ENCODE results near the gene GPD2.

Gene GPD2

GRCh38 chr2:156436497-156437085, 412 bp downstream of the GPD2 start:
- DNase-seq (ENCODE audit: low read depth), result peak; percentile 9

DNA sequence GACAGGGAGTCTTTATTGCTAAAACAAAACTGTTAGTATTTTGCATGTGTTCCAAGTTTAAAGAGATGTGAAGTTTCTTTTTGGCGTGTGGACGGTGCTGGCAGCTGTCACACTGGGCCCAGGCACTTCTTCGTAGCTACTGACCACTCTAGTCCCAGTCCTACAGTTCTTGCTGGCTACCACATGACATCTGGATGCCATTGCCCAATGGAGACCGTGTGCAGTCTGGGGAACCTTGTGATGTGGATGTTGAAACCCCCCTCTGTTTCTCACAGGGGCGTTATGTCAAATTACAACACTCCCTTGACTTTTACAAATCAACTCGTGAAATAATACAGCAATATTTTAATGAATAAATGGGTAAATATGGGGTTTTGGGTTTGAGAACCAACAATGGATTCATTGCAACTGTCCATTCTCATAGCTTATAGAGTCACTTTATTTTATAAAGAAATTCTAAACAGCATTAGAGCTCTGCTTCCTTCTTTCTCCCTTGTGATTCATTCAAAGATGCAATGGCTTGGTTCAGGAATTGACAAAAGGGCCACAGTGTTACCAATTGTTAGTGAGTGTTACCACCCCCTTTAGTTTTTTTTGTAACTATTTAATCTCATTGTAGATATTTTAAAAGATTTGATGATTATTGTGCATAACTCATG, 1.2 kb downstream of the GPD2 start:
- peak; percentile 85 for DNase-seq (ENCODE audit: low read depth)

DNA sequence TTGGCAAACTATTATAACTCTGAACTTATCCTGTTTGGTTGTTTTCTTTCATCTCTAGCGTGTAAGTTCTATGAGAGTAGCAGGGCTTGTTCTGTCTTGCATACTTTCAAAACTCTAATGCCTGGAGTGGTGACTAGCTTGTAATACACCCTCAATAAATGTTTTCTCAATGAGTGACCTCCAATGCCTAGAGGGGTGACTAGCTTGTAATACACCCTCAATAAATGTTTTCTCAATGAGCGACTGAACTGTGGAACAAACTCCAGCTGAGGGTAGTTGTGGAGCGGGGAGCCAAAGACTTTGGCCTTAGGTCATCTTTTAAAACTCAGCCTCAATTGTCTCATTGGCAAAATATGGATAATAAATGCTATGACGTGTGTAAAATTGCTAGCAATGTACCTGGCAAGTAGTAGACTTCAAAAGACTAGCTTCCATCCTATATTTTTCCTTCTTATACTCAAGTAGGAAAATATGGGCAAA, 1.8 kb downstream of the GPD2 start:
- no peak for DNase-seq (ENCODE audit: low read depth)

DNA sequence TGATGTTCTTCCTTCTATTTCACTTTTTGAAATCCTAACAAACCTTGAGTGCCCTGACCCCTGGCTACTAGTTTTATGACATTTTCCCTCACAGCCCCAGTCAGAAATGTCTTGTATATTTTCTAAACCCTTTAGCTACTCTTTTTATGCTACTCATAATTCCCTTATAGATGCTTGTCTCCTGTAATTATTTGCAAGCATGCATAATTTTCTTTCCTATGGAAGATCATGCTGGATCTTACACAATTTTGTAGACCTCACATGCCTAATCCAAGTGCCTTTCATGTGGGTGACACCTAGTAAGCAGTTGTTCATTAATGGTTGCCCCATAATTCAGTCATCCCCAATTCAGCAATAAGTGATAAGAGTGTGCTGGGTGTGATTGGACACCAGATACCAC, 6.9 kb downstream of the GPD2 start:
- no peak for DNase-seq (ENCODE audit: low read depth)

DNA sequence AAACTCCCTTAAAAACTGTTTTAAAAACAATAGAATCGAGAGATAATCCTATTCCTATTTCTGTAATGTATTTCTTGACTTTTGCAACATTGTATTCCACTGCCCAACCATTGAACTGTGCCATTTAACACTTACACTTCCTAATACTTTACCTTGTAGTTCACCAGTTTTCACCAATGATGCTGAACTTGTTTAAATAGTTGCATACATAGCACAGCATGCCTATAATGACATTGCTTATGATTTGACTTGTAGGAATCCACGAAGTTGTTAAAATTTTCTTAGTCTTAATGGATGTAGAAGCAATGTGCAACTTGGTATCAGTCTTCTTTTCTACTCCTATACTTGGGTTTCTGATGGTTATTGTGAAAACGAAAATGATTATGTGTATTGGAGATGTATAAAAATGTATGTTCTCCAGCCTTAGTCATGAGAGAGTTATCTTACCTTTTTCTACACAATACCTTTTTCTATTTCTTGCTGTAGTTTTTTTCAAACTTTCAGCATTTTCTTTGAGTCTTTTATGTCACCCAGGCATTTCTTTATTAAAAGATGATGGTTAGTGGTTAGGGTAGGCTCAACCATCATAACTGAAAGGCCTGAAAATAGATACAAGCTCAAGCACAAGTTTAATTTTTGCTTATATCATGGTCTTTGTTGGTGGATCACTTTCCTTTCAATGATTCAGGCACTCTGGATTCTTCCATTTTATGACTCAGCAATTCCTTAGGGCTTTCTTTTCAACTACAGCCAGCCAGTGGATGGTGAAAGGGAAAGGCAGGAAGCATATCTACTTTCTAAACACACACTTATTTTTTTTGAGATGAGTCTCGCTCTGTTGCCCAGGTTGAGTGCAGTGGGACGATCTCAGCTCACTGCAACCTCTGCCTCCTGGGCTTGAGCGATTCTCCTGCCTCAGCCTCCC, 9.4 kb downstream of the GPD2 start:
- peak; percentile 89 for DNase-seq (ENCODE audit: low read depth)

DNA sequence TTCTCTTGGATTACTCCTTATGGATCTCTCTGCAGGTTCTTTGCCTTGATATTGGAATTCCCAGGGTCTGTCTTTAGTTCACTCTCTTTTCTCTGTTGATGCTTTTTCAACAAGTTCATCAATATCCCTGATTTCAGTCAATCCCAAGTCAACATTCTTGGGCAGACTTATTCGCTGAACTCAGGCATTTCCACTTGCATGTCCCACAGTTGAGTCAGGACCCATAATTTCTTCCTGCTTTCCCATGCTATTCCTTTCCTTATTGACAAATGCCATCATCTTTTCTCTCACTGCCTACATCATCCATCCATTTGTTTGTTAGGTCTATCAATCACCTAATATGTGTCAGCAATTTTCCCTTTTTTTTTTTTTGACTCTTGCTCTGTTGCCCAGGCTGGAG, 11.6 kb downstream of the GPD2 start:
- no peak for DNase-seq (ENCODE audit: low read depth)

DNA sequence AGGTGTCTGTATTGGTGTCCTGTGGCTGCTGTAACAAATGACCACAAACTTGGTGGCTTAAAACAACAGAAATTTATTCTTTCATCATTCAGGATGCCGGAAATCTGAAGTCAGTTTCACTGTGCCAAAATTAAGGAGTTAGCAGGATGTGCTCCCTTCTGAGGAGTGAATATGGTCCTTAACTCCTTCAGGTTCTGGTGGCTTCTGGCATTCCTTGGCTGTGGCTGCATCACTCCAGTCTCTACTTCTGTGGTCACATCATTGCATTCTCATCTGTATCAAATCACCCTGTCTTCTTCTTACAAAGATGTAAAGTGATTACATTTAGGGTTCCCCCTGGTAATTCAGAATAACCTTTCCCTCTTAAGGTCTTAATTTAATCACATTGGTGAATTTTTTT, 12.6 kb downstream of the GPD2 start:
- no peak for DNase-seq (ENCODE audit: low read depth)

- peak; percentile 86 for DNase-seq (ENCODE audit: low read depth)
Measured at GRCh38 chr2:156452971-156453370, 16.8 kb downstream of the GPD2 start.

DNA sequence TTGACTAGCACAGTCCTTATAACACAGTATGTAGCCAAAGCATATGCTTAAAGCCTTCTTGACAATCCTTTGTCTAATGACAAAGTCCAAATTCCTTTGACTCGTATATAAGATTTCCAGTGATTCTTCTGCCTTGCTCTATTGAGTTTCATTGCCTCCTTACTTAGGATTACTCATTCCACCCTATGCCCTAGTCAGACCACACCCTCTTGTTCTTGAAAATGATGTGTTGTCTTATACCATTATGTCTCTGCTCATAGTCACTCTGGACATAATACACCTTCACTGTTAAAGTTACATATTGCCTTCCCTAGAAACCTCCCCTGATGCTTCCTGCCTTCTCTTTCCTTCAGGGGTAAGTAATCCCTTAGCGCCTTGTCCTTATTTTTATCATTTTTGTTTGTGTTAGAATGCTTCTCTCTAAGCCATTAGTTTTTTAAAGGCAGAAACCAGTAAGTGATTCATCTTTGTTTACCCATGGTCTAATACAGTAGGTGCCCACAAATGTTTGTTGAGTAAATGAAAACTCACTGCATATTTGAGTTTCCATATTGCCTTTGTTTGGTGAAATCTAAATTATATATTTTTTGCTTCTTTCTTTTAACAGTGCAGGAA, 19.3 kb downstream of the GPD2 start:
- peak; percentile 47 for DNase-seq (ENCODE audit: low read depth)

- no peak for DNase-seq (ENCODE audit: low read depth)
Measured at GRCh38 chr2:156456616-156457015, 20.4 kb downstream of the GPD2 start.

DNA sequence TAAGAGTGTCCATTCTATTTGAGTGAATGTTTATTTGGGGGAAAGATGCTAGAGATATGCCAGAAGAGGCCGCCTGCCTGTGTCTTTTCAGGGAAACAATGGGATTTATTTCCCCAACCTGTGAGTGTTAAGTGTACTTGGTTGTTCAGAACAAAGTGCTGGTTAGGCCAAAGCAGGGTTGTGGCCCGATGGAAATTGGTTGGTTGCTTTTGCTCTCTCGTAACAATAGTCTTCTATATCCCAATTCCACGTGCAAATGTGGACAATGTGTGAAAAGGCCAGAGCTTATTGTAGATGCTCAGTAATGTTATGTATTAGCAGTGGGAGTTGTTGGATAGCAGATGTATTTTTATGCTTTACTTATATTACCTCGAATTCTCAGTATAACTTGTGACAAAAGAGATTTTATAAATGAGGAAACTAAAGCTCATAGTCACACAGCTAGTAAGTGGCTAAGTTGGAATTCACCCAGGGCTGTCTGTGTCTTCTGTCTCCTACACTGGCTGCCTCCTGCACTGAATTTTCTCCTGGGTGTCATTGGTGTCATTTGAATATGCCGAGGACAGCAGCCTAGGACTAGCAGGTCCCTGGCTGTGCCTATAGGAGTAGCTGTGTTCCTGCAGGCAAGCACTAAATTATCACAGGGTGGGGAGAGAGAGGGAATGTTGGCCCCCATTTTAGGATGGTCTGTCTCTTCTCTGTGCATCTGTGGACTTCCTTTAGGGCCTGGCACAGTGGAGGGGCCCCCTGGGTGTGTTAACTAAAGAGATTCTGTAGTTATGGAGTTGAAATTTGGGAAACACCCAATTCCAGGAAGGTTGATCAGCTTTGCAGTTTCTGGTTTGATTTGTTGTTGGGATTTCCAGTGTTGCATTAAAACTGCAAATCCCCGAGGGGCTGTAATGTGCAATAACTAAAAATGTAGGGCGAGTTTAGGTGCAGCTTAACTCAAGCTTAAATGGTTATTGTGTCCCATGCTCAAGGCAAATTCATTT, 21.6 kb downstream of the GPD2 start:
- DNase-seq (ENCODE audit: low read depth), result no peak

DNA sequence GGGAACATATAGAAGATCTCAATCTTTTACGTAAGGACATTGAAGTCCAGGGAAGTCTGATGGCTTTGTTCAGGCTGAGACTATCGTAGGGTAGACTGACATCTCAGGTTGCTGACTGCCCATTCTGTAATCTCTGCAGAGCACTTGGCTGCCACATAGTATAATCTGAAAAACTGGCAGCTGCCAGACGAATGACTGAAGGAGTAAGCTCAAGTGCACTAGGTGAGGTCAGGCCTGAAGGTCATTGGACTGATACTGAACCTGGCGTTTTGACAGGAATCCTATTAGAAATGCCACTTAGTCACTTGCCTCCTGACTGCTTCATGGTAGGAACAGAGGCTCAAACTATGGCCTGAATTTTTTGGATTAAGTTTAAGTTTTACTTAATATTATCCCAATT, 23.5 kb downstream of the GPD2 start:
- DNase-seq (ENCODE audit: low read depth), result no peak

DNA sequence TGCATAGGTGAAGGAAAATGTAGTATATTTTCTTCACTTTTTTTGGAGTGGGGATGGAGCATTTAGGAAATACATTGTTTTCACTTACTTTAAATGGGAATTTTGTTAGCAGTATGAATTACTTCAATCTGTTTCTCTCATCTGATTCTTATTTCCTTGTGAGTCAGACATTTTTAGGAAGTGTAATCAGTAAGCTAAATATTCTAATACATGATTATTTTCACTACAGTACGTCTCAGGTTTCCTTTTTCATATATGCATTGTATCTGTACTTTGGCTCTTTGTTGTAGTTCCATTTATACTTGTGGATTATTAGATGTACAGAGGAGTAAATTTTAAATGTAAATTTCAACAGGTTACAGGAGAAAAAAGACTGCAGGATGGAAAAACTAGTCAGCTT, 27.9 kb downstream of the GPD2 start:
- DNase-seq (ENCODE audit: low read depth), result peak; percentile 29

DNA sequence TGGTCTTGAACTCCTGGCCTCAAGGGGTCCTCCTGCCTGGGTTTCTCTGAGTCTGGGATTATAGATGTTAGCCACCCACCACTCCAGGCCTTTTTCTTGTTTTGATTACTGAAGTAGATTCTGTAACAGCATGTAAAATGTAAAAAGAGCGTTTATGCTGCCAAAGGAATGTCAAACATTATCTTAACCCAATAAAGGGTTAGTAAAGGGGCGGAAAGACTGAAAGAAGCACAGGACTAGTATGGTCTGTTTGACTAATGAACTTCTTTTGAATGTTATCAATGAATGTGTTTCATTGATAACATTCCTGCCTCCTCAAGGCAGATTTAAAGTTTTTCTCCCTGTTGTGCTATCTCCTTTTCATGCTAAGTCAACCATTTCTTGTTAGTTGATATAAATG, 29.4 kb downstream of the GPD2 start:
- no peak for DNase-seq (ENCODE audit: low read depth)

GRCh38 chr2:156466739-156467405, 30.7 kb downstream of the GPD2 start:
- DNase-seq (ENCODE audit: low read depth), result peak; percentile 86

GRCh38 chr2:156470975-156471583, 34.9 kb downstream of the GPD2 start:
- DNase-seq (ENCODE audit: low read depth), result no peak

DNA sequence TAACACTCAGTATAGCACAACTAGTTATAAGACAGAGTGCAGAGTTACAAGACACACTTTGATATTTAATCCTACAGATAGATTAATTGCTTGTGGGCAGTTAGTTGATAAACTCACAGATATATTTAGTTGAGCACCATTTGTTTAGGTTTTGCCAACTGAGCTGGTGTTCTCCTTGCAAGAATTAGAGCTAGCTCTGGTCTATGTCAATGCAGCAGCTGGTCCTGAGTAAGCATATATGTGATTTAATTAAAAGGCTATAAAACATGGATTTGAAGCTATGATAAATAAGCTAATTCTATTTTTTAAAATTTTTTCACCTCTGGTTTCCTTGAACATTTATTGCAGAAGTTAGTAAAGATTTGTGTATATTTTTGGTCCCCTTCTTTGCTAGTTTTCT, 35.6 kb downstream of the GPD2 start:
- no peak for DNase-seq (ENCODE audit: low read depth)

GRCh38 chr2:156472686-156473085, 36.5 kb downstream of the GPD2 start:
- DNase-seq (ENCODE audit: low read depth), result no peak

DNA sequence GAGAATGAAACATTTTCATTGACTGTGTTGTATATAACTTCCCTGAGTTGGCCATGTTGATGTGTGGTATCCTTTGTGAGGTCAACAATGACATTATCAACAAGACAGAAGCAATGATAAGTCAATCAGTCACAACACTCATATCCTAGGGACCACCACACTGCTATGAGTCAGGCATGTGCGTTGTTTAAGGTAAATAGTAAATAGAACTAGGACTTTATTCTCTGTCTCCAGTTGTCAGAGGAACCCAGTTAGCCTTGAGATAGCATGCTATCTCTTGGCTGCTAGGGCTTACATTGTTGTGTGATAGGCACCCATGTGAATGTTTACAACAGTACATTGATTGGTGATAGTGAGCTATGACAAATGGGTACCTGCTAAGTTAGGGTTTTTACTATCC, 37.3 kb downstream of the GPD2 start:
- DNase-seq (ENCODE audit: low read depth), result no peak

DNA sequence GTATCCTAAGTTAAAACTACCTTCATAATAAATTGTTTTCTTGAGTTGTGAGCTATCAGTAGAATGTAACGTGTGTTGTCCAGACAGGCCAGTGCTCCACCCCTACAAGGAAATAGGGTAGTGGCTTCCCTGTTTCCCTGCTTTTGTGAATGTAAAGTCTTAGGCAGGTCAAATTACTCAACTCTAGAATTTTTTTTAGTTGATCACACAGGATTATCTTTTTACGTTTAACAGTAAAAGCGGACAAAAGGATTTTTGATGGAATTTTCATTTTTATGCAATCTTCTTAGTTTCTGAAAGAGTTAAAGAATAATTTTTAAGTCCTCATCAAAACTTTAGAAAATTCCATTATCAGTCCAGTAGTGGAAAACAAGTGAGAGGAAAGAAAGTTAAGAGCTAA, 38.2 kb downstream of the GPD2 start:
- no peak for DNase-seq (ENCODE audit: low read depth)
